ENCODE results near the gene FSHR.

FSHR gene

GRCh38 chr2:49154140-49154539 lies at the start of gene FSHR:
Gene FSHR (minus strand): TSS chr2:49154515. CDS start chr2:49154417, 98 bp downstream.
- no peak for DNase-seq (ENCODE audit: low read depth in 2 of 2)

- no peak for DNase-seq (ENCODE audit: low read depth in 2 of 2)
These were observed 45.0 kb upstream of the FSHR start for GRCh38 chr2:49199266-49199665.

- DNase-seq (ENCODE audit: low read depth in 2 of 2): no peak
These were observed 40.4 kb upstream of the FSHR start for GRCh38 chr2:49194701-49195100.

- DNase-seq (ENCODE audit: low read depth in 2 of 2): no peak
These were observed 37.7 kb upstream of the FSHR start for GRCh38 chr2:49192036-49192435.

GRCh38 chr2:49189512-49190225 lies 35.4 kb upstream of the FSHR start:
- no peak for DNase-seq (ENCODE audit: low read depth in 2 of 2)

GRCh38 chr2:49186050-49186648 lies 31.8 kb upstream of the FSHR start:
- DNase-seq (ENCODE audit: low read depth in 2 of 2): no peak

GRCh38 chr2:49178656-49179055 lies 24.3 kb upstream of the FSHR start:
- no peak for DNase-seq (ENCODE audit: low read depth in 2 of 2)

- DNase-seq (ENCODE audit: low read depth in 2 of 2): no peak
These were observed 22.9 kb upstream of the FSHR start for GRCh38 chr2:49177194-49177593.

GRCh38 chr2:49175831-49176230 lies 21.5 kb upstream of the FSHR start:
- DNase-seq (ENCODE audit: low read depth in 2 of 2): no peak

- DNase-seq (ENCODE audit: low read depth in 2 of 2): no peak
These were observed 20.4 kb upstream of the FSHR start for GRCh38 chr2:49174750-49175149.

GRCh38 chr2:49167131-49167530 lies 12.8 kb upstream of the FSHR start:
- no peak for DNase-seq (ENCODE audit: low read depth in 2 of 2)

GRCh38 chr2:49165662-49166061 lies 11.3 kb upstream of the FSHR start:
- no peak for DNase-seq (ENCODE audit: low read depth in 2 of 2)

- no peak for DNase-seq (ENCODE audit: low read depth in 2 of 2)
These were observed 10.4 kb upstream of the FSHR start for GRCh38 chr2:49164729-49165128.

- no peak for DNase-seq (ENCODE audit: low read depth in 2 of 2)
These were observed 7.8 kb upstream of the FSHR start for GRCh38 chr2:49162151-49162550.

GRCh38 chr2:49154891-49155290 lies 576 bp upstream of the FSHR start:
- DNase-seq (ENCODE audit: low read depth in 2 of 2): no peak

- no peak for DNase-seq (ENCODE audit: low read depth in 2 of 2)
These were observed 1.1 kb downstream of the FSHR start for GRCh38 chr2:49153252-49153651.

GRCh38 chr2:49152824-49153223 lies 1.5 kb downstream of the FSHR start:
- DNase-seq (ENCODE audit: low read depth in 2 of 2): no peak

- no peak for DNase-seq (ENCODE audit: low read depth in 2 of 2)
These were observed 7.9 kb downstream of the FSHR start for GRCh38 chr2:49146401-49146800.

- no peak for DNase-seq (ENCODE audit: low read depth in 2 of 2)
These were observed 22.5 kb downstream of the FSHR start for GRCh38 chr2:49131801-49132200.

- no peak for DNase-seq (ENCODE audit: low read depth in 2 of 2)
These were observed 25.3 kb downstream of the FSHR start for GRCh38 chr2:49129034-49129433.

GRCh38 chr2:49123600-49123999 lies 30.7 kb downstream of the FSHR start:
- DNase-seq (ENCODE audit: low read depth in 2 of 2): no peak

GRCh38 chr2:49122107-49122506 lies 32.2 kb downstream of the FSHR start:
- DNase-seq (ENCODE audit: low read depth in 2 of 2): no peak

GRCh38 chr2:49113046-49113445 lies 41.3 kb downstream of the FSHR start:
- no peak for DNase-seq (ENCODE audit: low read depth in 2 of 2)

- no peak for DNase-seq (ENCODE audit: low read depth in 2 of 2)
These were observed 42.9 kb downstream of the FSHR start for GRCh38 chr2:49111456-49111855.
